SJCRH30 (cell line): ENCODE measurements around the gene ZBTB17. TPM values are rescaled to one million over a fixed set of nuclear protein-coding genes. Genes with fewer than 3 reads are reported as not detected.

Experiments used
- DNase-seq, 2 experiments: peaks; one replicate each; pipeline ENCODE4 v3.0.0-alpha.2; 2015 to 2020
- H3K27ac ChIP-seq: fragments of 250-450 bp; sonication (Bioruptor Pico); 2 replicates; pipeline ENCODE4 v1.5.1; 2020; ENCODE audit warnings: mild to moderate bottlenecking, moderate library complexity
- H3K27me3 ChIP-seq: fragments of 250-450 bp; sonication (Bioruptor Pico); 2 replicates; pipeline ENCODE4 v1.5.1; 2020; ENCODE audit warnings: mild to moderate bottlenecking, moderate library complexity
- H3K36me3 ChIP-seq: fragments of 250-450 bp; sonication (Bioruptor Pico); 2 replicates; pipeline ENCODE4 v1.5.1; 2020; ENCODE audit warnings: mild to moderate bottlenecking, moderate library complexity
- H3K4me1 ChIP-seq: fragments of 250-450 bp; sonication (Bioruptor Pico); 2 replicates; pipeline ENCODE4 v1.5.1; 2020; ENCODE audit warnings: mild to moderate bottlenecking, moderate library complexity
- H3K4me3 ChIP-seq: fragments of 250-450 bp; sonication (Bioruptor Pico); 2 replicates; pipeline ENCODE4 v1.5.1; 2020; ENCODE audit warnings: mild to moderate bottlenecking, moderate library complexity
- H3K9me3 ChIP-seq: fragments of 250-450 bp; sonication (Bioruptor Pico); replicated peaks from 2 replicates; pipeline ENCODE4 v1.5.1; 2020; ENCODE audit warnings: mild to moderate bottlenecking, moderate library complexity
- total RNA-seq: library from RNA; depleted of rRNA; stranded (reverse); fragments of >200 nt; shearing (Covaris generic); gene quantifications from 2 replicates; pipeline ENCODE4 v1.2.3, GENCODE V29; 2014

ZBTB17 gene
- total RNA-seq, 1 experiment from 2014 or later: 34.9 TPM

GRCh38 chr1:16015491-16015890, 39.6 kb upstream of the ZBTB17 start:
- no peaks in the 10 kb centered on the region for H3K36me3 ChIP-seq
- no peaks in the 10 kb centered on the region for H3K9me3 ChIP-seq
- peaks cover 55% of the 10 kb centered on the region for H3K4me1 ChIP-seq
- no peak for DNase-seq
- peak overlapping the region; percentile 77 for H3K27ac ChIP-seq
- H3K27me3 ChIP-seq: no peaks in the 10 kb centered on the region
- H3K4me3 ChIP-seq: no peak overlapping the region

GRCh38 chr1:16014509-16015482, 38.9 kb upstream of the ZBTB17 start:
- DNase-seq: peak; percentile 71 to 82
- H3K4me1 ChIP-seq: peaks cover 50% of the 10 kb centered on the region

GRCh38 chr1:16013908-16014258, 38.0 kb upstream of the ZBTB17 start:
- no peaks in the 10 kb centered on the region for H3K36me3 ChIP-seq
- no peaks in the 10 kb centered on the region for H3K27me3 ChIP-seq
- H3K4me3 ChIP-seq: no peak overlapping the region
- DNase-seq: no peak
- H3K27ac ChIP-seq: peak overlapping the region; percentile 77
- no peaks in the 10 kb centered on the region for H3K9me3 ChIP-seq
- H3K4me1 ChIP-seq: peaks cover 42% of the 10 kb centered on the region

More at GRCh38 chr1:16014509-16015482, 38.9 kb upstream of the ZBTB17 start:
- Histone ChIP-seq H3K4me3 (no peak overlapping the region), H3K27me3 (no peaks in the 10 kb centered on the region), H3K9me3 (no peaks in the 10 kb centered on the region), H3K27ac (peak overlapping the region; percentile 77), H3K36me3 (no peaks in the 10 kb centered on the region)

GRCh38 chr1:16013220-16013907, 37.5 kb upstream of the ZBTB17 start:
- Histone ChIP-seq H3K4me1 (peaks cover 37% of the 10 kb centered on the region), H3K9me3 (no peaks in the 10 kb centered on the region), H3K27ac (no peak overlapping the region), H3K4me3 (no peak overlapping the region), H3K27me3 (no peaks in the 10 kb centered on the region), H3K36me3 (no peaks in the 10 kb centered on the region)
- no peak for DNase-seq

GRCh38 chr1:16012590-16013219, 36.8 kb upstream of the ZBTB17 start:
- DNase-seq: no peak
- no peaks in the 10 kb centered on the region for H3K36me3 ChIP-seq
- no peak overlapping the region for H3K27ac ChIP-seq

GRCh38 chr1:16011936-16012589, 36.2 kb upstream of the ZBTB17 start:
- no peak overlapping the region for H3K27ac ChIP-seq
- no peaks in the 10 kb centered on the region for H3K27me3 ChIP-seq
- H3K36me3 ChIP-seq: no peaks in the 10 kb centered on the region
- no peak overlapping the region for H3K4me3 ChIP-seq
- no peaks in the 10 kb centered on the region for H3K9me3 ChIP-seq
- H3K4me1 ChIP-seq: peaks cover 32% of the 10 kb centered on the region
- DNase-seq: no peak

More at GRCh38 chr1:16012590-16013219, 36.8 kb upstream of the ZBTB17 start:
- H3K27me3 ChIP-seq: no peaks in the 10 kb centered on the region
- no peak overlapping the region for H3K4me3 ChIP-seq
- H3K9me3 ChIP-seq: no peaks in the 10 kb centered on the region
- peaks cover 35% of the 10 kb centered on the region for H3K4me1 ChIP-seq

- Histone ChIP-seq H3K9me3 (no peaks in the 10 kb centered on the region), H3K4me3 (no peak overlapping the region), H3K27me3 (no peaks in the 10 kb centered on the region), H3K4me1 (peaks cover 20% of the 10 kb centered on the region), H3K27ac (no peak overlapping the region), H3K36me3 (no peaks in the 10 kb centered on the region)
- DNase-seq: no peak
These were observed 34.9 kb upstream of the ZBTB17 start for GRCh38 chr1:16010837-16011236.

GRCh38 chr1:16009678-16010077, 33.8 kb upstream of the ZBTB17 start:
- H3K27ac ChIP-seq: no peak overlapping the region
- H3K4me1 ChIP-seq: peaks cover 8% of the 10 kb centered on the region
- no peak overlapping the region for H3K4me3 ChIP-seq
- no peaks in the 10 kb centered on the region for H3K9me3 ChIP-seq
- no peaks in the 10 kb centered on the region for H3K36me3 ChIP-seq
- no peak for DNase-seq
- no peaks in the 10 kb centered on the region for H3K27me3 ChIP-seq

GRCh38 chr1:16009030-16009460, 33.1 kb upstream of the ZBTB17 start:
- Histone ChIP-seq H3K27me3 (no peaks in the 10 kb centered on the region; the same call in 1 of the 2 replicates), H3K4me1 (peaks cover 2% of the 10 kb centered on the region), H3K36me3 (no peaks in the 10 kb centered on the region), H3K4me3 (no peak overlapping the region), H3K9me3 (no peaks in the 10 kb centered on the region), H3K27ac (no peak overlapping the region)
- DNase-seq: peak; percentile 86 to 96

GRCh38 chr1:16007671-16008341, 31.9 kb upstream of the ZBTB17 start:
- Histone ChIP-seq H3K27ac (no peak overlapping the region), H3K4me1 (no peaks in the 10 kb centered on the region), H3K4me3 (no peak overlapping the region), H3K27me3 (no peaks in the 10 kb centered on the region; the same call in 1 of the 2 replicates), H3K9me3 (no peaks in the 10 kb centered on the region), H3K36me3 (no peaks in the 10 kb centered on the region)
- DNase-seq: no peak

GRCh38 chr1:16006552-16007485, 30.9 kb upstream of the ZBTB17 start:
- H3K27me3 ChIP-seq: no peaks in the 10 kb centered on the region; the same call in 1 of the 2 replicates
- H3K36me3 ChIP-seq: no peaks in the 10 kb centered on the region
- DNase-seq: no peak

GRCh38 chr1:16006010-16006409, 30.1 kb upstream of the ZBTB17 start:
- Histone ChIP-seq H3K9me3 (no peaks in the 10 kb centered on the region), H3K27me3 (no peaks in the 10 kb centered on the region; the same call in 1 of the 2 replicates), H3K27ac (no peak overlapping the region), H3K36me3 (no peaks in the 10 kb centered on the region), H3K4me1 (no peaks in the 10 kb centered on the region), H3K4me3 (no peak overlapping the region)
- DNase-seq: no peak

More at GRCh38 chr1:16006552-16007485, 30.9 kb upstream of the ZBTB17 start:
- H3K4me3 ChIP-seq: no peak overlapping the region
- no peaks in the 10 kb centered on the region for H3K9me3 ChIP-seq
- H3K4me1 ChIP-seq: no peaks in the 10 kb centered on the region
- H3K27ac ChIP-seq: no peak overlapping the region

GRCh38 chr1:16005597-16005996, 29.7 kb upstream of the ZBTB17 start:
- Histone ChIP-seq H3K27ac (no peak overlapping the region), H3K4me3 (no peak overlapping the region), H3K9me3 (no peaks in the 10 kb centered on the region), H3K4me1 (no peaks in the 10 kb centered on the region), H3K36me3 (no peaks in the 10 kb centered on the region), H3K27me3 (no peaks in the 10 kb centered on the region; the same call in 1 of the 2 replicates)
- no peak for DNase-seq
